Bronchial epithelial cell (primary cell): Measurements from ENCODE around the gene TXNRD3. TPM values are rescaled to one million over a fixed set of nuclear protein-coding genes. Genes with fewer than 3 reads are reported as not detected.
"Not testable (repeated sequence)": the region's sequence is repeated elsewhere in the genome, so short reads cannot be mapped to it uniquely, and the experiment has no call there.

Experiments
- DNase-seq: peaks from one replicate; pipeline ENCODE4 v3.0.0-alpha.2; 2010; ENCODE audit warnings: low read depth
- FAIRE-seq: peaks from 2 replicates; lab custom pipeline; 2011; peaks lifted over from hg19 to GRCh38; lab: Jason Lieb, UNC
- H3K27me3 ChIP-seq: 2 replicates; pipeline ENCODE4 v1.5.1; 2011; ENCODE audit warnings: low read length; ENCODE audit not compliant: control insufficient read depth, insufficient read depth
- H3K36me3 ChIP-seq: 2 replicates; pipeline ENCODE4 v1.5.1; 2011; ENCODE audit warnings: low read length; ENCODE audit not compliant: control insufficient read depth, insufficient read depth
- H3K4me3 ChIP-seq: 2 replicates; pipeline ENCODE4 v1.5.1; 2011; ENCODE audit warnings: mild to moderate bottlenecking, low read depth, low read length, control low read depth
- CTCF ChIP-seq: IDR thresholded peaks from 2 replicates; pipeline ENCODE4 v1.5.1; 2011; ENCODE audit warnings: mild to moderate bottlenecking, moderate library complexity, low read length, control low read depth, inconsistent platforms; ENCODE audit not compliant: insufficient read depth, severe bottlenecking
- total RNA-seq: library from RNA; depleted of rRNA; stranded (reverse); fragments of >200 nt; gene quantifications from 2 replicates; pipeline ENCODE4 v1.2.1, GENCODE V29; 2014

Gene TXNRD3
- total RNA-seq, 1 donor from 2014 or later = 10.3 TPM

- FAIRE-seq (no peak), DNase-seq (no peak)
- Histone ChIP-seq H3K27me3 (no peaks in the 10 kb centered on the region), H3K36me3 (peaks cover 4% of the 10 kb centered on the region), H3K4me3 (no peak overlapping the region)
- no peak for TF ChIP-seq CTCF
Observed at GRCh38 chr3:126609909-126610308, 45.0 kb downstream of the TXNRD3 start.

- no peaks in the 10 kb centered on the region for H3K27me3 ChIP-seq
- H3K4me3 ChIP-seq = no peak overlapping the region
- DNase-seq = peak; percentile 74
- FAIRE-seq = peak; percentile 50
- TF ChIP-seq CTCF = no peak
- H3K36me3 ChIP-seq = peaks cover 4% of the 10 kb centered on the region
Observed at GRCh38 chr3:126607214-126607908, 47.6 kb downstream of the TXNRD3 start.

- Histone ChIP-seq H3K36me3 (peaks cover 4% of the 10 kb centered on the region), H3K27me3 (no peaks in the 10 kb centered on the region), H3K4me3 (no peak overlapping the region)
- FAIRE-seq = no peak
- no peak for DNase-seq
- TF ChIP-seq CTCF = no peak
Observed at GRCh38 chr3:126606001-126606400, 48.9 kb downstream of the TXNRD3 start.

DNA sequence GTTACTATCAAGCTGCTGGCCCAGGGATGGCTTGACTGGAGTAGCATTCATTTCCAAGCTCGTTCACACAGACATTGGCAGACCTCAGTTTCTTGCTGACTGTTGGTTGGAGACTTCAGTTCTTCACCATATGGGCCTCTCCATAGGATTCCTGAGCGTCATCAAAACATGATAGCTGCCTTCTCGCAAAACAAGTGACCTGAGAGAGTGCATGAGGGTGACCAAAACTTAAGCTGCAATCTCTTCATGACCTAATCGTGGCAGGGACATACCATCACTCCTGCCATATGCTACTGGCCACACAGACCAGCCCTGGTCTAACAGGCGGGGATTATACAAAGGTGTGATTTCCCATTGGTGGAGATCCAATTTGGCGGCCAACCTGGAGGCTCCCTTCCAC is 50.2 kb downstream of the TXNRD3 start:
- Histone ChIP-seq H3K36me3 (peaks cover 4% of the 10 kb centered on the region), H3K4me3 (no peak overlapping the region), H3K27me3 (no peaks in the 10 kb centered on the region)
- no peak for DNase-seq
- no peak for FAIRE-seq
- no peak for TF ChIP-seq CTCF

DNA sequence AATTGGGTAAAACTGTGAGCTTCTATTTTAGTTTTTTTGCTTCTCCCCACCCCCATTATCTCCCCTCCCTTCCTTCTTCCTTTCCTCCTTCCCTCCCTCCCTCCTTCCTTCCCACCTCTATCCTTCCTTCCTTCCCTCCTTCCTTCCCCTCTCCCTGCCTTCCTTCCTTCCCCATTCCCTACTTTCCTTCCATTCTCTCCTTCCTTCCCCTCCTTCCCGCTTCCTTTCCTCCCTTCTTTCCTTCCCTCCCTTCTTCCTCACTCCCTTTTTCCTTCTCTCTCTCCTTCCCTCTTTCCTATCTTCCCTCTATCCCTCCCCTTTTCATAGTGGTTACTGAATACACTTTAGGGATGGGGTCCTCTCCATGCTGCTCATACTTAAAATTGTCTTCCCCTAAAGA is 55.8 kb downstream of the TXNRD3 start:
- FAIRE-seq (no peak), DNase-seq (no peak)
- no peak for TF ChIP-seq CTCF
- H3K27me3 ChIP-seq = no peaks in the 10 kb centered on the region
- no peaks in the 10 kb centered on the region for H3K36me3 ChIP-seq
- H3K4me3 ChIP-seq = no peak overlapping the region

GRCh38 chr3:126595479-126595878 is 59.4 kb downstream of the TXNRD3 start:
- not testable (repeated sequence) for FAIRE-seq

DNA sequence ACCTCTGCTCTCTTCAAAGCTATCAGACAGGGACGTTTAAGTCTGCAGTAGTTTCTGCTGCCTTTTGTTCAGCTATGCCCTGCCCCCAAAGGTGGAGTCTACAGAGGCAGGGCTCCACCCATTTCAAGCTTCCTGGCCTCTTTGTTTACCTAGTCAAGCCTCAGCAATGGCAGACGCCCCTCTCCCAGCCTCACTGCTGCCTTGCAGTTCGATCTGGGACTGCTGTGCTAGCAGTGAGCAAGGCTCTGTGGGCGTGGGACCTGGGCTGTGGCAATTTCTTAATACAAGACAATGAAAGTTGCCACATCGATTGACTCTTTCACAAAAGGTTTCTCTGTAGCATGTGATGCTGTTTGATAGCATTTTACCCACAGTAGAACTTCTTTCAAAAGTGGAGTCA is 63.4 kb downstream of the TXNRD3 start:
- H3K27me3 ChIP-seq, FAIRE-seq, DNase-seq, H3K36me3 ChIP-seq, H3K4me3 ChIP-seq: not testable (repeated sequence)

More at GRCh38 chr3:126595479-126595878, 59.4 kb downstream of the TXNRD3 start:
- not testable (repeated sequence) for H3K36me3 ChIP-seq, DNase-seq, H3K4me3 ChIP-seq, H3K27me3 ChIP-seq
